NCI-H524 (cell line): ENCODE measurements around the gene DOCK4.

Experiments
- DNase-seq, 2 experiments: peaks; one replicate each; lab custom pipeline; 2025; lab: John Stamatoyannopoulos, UW

Gene DOCK4

GRCh38 chr7:111730057-111730456 is 476.1 kb downstream of the DOCK4 start:
- no peak for DNase-seq

GRCh38 chr7:111729483-111729882 is 476.7 kb downstream of the DOCK4 start:
- DNase-seq: no peak

DNA sequence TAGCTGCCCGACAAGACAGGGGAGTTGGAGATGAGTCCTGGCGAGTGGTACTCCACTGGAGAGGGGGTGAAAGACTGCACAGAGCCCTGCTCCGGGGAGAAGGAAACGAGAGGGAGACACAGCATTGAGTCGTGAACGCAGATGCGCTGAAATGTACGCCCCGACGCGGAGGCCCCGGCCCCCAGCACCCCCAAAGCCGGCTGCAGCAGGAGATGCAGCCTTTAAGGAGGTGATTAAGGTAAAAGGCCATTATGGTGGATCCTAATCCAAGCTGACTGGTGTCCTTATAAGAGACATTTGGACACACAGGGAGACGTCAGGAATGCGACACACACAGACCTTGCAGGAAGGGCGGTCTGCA is 477.6 kb downstream of the DOCK4 start:
- DNase-seq: no peak

GRCh38 chr7:111727905-111728634 is 478.1 kb downstream of the DOCK4 start:
- DNase-seq: no peak

DNA sequence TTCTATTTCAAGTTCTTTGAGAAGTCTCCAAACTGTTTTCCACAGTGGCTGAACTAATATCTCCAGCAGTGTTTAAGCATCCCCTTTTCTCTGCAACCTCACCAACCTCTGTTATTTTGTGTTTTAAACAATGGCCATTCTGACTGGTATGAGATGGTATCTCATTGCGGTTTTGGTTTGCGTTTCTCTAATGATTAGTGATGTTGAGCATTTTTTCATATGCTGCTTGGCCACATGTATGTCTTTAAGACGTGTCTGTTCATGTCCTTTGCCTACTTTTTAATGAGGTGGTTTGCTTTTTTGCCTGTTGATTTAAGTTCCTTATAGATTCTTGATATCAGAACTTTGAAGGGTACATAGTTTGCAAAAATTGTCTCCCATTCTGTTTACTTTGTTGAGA is 487.3 kb downstream of the DOCK4 start:
- no peak for DNase-seq

DNA sequence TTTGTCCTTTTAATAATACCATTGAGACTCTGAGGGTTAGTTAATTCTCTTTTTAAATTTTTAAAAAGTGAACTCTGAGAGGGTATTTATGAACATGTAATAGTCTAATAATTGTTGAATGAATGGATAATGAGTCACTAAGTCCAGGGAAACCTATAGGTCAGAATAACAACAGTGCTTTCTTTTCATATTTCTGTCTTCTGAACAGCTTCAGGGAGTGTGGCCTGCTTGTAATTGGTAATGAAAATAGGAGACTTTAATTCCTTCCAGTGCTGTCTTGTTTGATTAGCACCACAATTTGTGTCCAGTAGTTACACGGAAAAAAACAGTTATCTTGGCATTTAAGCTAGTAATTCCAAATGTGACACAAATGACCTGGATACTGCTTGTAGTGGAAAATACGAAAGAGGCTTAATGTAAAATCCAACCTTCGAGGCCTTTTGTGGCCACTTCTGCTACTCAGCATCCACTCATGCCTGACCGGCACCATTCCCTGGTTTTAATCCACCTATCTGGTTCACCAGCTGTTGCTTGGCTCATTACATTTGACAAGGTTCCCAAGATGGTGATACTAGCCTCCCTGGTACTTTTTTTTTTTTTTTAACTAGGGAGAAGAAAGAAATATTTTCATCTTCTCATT is 494.7 kb downstream of the DOCK4 start:
- peak; percentile 81 to 93 for DNase-seq

DNA sequence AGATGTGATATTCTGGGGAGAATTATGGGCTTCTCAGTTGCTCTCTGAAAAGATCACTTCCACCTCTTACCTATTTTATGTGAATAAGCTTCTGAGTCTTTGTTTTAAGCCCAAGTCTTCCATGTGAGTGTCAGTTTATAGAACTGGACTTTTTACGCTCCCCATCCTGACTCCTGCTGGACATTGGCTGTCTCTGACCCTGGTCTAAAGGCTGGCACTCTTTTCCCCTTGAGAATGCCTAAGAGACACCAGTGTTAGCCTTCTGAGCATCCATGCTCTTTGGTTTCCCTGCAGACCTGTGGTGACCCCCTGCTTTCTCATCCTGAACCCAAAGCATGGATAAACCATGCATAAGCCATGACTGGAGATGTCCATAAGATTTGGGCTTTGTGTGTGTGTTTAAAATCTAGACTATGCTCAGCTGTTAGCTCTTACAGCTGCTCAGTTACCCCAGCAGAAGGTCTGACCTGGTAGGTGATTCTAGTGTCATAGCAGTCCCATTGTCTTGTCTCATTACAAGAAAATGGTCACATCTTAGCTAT is 495.3 kb downstream of the DOCK4 start:
- DNase-seq: peak in 1 of 2 experiments; percentile 35

DNA sequence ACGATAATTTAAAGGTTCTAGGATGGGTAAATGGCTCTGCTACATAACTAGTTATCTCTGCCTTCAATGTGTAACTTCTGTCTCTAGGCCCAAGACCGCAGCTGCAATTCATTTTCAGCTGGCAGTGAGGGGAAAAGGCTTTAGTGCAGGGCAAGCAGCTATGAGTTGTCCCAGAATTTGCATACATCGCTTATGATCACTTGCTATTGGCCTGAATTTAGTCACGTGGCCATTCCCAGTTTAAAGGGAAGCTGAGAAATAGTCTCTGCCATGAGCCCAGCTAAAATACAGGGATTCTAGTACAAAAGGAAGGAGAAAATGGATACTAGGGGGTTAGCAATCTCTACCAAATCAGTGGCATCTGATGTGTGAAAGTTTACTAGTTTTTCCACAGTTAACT is 498.1 kb downstream of the DOCK4 start:
- no peak for DNase-seq

DNA sequence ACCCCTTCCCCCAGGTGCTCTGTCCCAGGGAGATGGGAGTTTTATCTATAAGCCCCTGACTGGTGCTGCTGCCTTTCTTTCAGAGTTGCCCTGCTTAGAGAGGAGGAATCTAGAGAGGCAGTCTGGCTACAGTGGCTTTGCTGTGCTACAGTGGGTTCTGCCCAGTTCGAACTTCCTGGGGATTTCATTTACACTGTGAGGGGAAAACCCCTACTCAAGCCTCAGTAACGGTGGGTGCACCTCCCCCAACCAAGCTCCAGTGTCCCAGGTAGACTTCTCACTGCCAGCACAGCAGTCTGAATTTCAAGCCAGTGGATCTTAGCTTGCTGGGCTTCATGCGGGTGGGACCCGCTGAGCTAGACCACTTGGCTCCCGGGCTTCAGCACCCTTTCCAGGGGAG is 500.4 kb downstream of the DOCK4 start:
- DNase-seq: no peak

DNA sequence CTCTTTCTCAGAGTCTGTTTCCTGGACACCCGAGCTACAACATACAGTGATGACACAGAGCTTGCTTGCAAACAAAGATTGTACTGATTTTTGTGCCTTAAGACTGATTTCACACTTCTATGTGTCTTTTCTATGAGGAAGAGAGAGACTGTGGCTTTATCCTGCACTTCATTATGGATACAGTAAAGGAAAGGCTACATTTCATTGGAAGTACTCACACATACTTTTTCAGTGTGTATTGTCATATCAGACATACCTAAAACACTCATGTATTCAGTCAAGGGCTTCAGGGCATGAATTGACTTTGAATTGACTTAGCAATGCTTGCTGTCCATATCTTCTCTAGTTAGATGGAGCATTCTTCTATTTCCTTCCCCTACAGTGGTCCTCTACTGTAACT is 508.4 kb downstream of the DOCK4 start:
- DNase-seq: no peak

- no peak for DNase-seq
Observed at GRCh38 chr7:111694376-111694775, 511.8 kb downstream of the DOCK4 start.

DNA sequence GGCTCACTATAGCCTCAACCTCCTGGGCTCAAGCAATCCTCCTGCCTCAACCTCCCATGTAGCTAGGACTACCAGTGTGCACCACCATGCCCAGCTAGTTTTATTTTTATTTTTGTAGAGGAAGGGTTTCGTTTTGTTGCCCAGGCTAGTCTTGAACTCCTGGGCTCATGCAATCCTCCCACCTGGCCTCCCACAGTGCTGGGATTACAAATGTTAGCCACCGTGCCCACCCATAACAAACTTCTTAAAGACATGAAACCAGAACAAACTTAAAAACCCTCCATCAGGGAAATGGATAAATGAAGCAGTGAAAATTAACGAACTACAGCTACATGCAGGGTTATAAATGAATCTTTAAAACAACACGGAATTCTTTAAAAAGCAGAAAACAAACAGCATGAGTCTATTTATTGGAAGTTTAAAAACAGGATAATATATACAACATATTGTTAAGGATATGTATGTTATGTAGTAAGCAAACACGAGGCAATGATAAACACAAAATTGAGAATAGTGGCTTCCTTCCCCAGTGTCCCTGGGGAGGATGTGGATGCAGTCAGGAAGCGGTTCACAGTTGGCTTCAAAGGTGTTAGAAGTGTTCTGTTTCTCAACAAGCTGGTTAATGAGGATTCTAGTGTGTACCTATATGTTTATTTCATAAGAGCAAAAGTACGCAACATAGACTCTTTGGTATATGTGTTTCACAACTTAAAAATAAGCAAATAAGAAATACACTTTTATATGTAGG is 515.7 kb downstream of the DOCK4 start:
- DNase-seq: no peak

DNA sequence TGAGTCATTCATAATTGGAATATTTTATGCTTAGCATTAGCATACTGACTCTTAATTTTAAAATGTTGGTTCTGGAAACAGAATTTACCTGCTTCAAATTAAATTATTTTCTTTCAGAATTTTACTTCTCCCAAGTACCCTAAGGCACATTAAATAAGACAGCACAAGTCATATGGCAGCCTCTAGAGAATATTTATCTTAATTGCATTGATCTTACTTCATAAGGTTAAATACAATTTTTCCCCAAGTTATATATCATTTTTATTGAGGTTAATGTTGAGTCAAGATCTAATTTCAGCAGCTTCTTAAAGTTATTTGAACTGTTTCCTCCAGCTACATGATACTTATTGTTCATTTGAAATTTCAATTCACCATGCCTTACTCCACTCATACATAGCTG is 520.9 kb downstream of the DOCK4 start:
- no peak for DNase-seq

DNA sequence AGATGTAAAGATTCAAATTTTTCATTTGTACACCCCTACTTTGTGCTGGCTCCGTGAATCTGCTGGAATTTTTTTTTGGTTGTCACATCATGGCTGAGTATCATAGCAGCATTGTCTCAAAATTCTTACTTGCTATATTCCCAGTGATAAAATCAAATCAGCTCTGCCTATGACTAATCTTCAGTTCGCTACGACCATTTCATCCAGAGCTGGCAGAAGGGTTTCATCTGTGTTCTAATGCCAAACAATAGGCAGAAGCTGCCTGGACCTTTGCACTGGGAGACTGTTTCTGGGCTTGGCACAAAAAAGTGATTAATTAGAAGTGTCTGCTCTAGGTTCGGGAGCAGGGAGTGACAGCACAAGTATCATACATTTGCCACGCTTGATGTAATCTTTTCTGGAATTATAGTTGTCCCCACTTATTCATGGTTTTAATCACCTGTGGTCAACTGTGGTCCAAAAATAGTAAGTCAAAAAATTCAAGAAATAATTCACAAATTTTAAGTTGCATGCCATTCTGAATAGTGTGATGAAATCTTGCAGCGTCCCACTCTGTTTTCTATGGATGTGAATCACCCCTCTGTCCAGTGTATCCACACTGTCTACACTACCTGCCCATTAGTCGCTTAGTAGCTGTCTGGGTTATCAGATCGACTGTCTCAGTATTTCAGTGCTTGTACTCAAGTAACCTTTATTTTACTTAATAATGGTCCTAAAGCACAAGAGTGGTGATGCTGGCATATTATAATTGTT is 523.4 kb downstream of the DOCK4 start:
- DNase-seq: no peak

- DNase-seq: no peak
Observed at GRCh38 chr7:111681242-111681641, 525.0 kb downstream of the DOCK4 start.

- DNase-seq: no peak
Observed at GRCh38 chr7:111678986-111679385, 527.2 kb downstream of the DOCK4 start.

- no peak for DNase-seq
Observed at GRCh38 chr7:111678281-111678680, 527.9 kb downstream of the DOCK4 start.

- DNase-seq: no peak
Observed at GRCh38 chr7:111677848-111678247, 528.4 kb downstream of the DOCK4 start.

DNA sequence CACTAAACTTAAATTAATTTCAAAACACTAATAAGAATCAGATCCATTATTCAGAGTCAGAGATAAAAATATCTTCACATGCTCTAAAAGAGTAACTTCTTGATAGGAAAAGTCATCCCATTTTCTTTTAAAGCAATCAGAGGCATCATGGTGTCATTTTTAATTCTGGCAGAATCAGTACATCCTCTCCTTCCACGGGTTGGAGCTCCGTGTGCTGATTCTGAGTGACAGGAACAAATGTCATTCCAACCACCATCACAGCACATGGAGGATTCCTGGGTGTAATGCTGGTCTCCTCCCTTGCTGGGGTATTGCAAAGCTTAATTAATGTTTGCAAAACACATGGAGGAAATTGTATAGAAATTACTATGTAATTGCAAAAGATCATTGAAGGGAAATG is 529.4 kb downstream of the DOCK4 start:
- peak; percentile 17 to 58 for DNase-seq
